Ramos (cell line): ENCODE data around the gene PCNX3.

Experiments used
- in situ Hi-C: fragments of 300-500 bp; cut with MboI; formaldehyde crosslinking; loops from one replicate; pipeline ENCODE4 v1.14.3; 2022; ENCODE audit warnings: low sequenced_read_pairs; ENCODE audit not compliant: unreplicated experiment

PCNX3 gene

DNA sequence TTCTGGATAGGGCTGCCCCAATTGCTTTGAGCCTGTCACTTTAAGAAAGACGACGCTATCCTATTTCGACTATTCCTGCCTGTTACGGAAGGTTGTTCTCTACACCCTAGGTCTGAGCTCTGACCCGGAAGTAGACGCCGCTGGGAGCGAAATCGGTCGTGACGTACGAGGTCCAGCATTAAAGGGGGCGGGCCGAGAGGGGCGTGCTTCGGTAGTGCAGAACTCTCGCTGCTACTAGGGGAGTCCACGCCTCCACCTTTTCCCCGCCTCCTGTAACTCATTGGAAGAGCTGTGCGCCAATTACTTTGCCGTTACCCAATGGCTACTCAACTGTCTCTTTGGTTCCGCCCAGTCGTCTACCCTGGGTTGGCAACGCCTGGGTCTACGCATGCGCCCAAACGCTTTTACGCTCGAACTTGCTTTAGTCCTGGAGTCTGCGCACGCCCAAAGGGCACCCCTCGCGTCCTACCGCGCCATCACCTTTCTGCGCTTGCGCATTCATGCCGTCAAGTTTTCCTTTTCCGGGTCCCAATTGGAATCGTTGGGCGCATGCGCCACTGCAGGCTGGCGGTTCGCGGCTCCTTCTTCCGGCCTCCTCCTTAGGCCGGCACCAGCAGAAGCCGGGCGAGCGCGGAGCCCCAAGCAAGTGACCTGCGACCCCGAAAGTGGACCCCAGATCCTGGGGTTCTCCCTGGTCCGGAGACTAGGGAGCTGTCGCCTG, at the start of gene PCNX3:
PCNX3 (plus strand) TSS at position 548 of the 721 bp plus-strand sequence. CDS start 536 bp downstream, outside the sequence.
- in situ Hi-C loops: no loop called here

DNA sequence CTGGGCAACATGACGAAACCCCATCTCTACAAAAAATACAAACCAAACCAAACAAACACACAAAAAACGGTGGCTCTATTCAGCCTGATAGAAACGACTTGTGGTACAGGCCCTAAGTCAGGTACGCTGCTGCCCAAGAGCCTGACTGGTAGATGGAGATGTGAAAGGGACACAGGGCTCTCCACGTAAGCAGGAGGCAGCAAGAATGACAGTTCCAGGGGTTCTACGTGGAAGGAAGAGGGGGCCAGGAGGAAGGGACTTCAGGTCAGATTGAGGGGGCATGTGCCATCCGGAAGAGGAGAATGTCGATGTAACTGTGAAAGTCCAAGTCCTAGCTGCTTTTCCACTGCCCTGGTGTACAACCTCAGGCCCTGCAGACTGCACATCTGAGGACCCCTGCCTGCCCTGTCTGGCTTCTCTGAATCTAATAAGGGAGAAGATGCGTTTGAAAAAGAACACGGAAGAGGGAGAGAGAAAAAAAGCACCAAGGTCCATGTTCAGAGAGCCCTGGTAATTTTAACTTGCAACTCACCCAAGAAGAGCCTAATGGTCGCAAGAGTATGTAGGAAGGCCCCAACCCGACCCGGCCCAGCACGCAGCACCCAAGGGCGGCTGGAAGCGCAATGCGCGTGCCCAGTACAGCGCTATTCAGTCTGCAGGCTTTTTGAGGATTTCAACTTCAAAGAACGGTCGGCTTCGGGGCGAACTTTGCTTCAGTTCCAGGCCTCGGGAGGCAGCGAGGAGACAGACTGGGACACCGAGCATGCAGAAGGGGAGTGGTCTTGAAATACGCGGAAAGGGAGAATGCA, 46.2 kb upstream of the PCNX3 start:
- in situ Hi-C loops: no loop called here

DNA sequence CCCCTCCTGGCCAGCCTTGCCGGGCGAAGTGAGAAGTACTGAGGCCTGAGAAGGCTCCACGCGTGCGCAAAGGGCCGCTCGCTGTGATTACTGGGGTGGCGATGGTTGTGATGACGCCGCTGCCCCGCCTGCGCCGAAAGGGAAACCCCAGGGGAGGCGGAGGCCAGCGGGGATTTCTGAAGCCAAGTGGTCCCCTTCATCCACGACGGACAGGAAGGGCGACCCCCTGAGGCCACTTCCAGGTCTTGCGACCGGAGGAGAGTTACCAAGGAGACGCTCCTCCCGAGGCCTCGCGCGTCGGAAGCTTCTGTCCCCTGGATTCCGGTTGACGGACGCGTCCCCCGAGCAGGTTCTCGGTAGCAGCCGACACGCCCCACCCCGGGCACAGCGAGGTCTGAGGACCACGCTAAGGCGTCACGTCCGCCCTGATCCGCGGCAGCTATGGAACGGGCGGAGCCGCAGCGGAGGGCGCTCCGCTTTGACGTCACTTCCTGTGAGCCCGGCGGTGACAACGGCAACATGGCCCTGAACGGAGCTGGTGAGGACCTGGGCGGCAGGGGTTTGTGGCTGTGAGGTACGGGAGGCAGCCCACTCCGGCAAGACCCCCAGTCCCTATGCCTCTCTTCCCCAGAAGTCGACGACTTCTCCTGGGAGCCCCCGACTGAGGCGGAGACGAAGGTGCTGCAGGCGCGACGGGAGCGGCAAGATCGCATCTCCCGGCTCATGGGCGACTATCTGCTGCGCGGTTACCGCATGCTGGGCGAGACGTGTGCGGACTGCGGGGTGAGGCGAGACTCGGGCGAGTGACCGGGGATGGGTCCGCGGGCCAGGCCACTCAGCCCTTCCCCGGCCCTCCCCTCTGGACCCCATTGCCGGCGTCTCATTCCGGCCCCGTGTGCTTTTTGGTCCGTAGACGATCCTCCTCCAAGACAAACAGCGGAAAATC, 45.3 kb upstream of the PCNX3 start, which contains the start of gene ZNRD2:
ZNRD2 (plus strand) TSS at position 505 of the 946 bp plus-strand sequence; CDS start at position 520, 15 bp downstream.
- in situ Hi-C loops: no loop called here

DNA sequence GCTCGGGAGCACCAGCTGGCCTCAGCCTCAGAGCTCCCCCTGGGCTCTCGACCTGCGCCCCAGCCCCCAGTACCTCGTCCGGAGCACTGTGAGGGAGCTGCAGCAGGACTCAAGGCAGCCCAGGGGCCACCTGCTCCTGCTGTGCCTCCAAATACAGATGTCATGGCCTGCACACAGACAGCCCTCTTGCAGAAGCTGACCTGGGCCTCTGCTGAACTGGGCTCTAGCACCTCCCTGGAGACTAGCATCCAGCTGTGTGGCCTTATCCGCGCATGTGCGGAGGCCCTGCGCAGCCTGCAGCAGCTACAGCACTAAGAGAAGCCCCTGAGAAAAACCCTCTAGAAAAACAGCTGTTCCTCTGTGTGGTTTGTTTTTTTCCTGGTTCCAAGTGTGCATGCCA, 44.2 kb upstream of the PCNX3 start:
- in situ Hi-C loops: no loop called here

DNA sequence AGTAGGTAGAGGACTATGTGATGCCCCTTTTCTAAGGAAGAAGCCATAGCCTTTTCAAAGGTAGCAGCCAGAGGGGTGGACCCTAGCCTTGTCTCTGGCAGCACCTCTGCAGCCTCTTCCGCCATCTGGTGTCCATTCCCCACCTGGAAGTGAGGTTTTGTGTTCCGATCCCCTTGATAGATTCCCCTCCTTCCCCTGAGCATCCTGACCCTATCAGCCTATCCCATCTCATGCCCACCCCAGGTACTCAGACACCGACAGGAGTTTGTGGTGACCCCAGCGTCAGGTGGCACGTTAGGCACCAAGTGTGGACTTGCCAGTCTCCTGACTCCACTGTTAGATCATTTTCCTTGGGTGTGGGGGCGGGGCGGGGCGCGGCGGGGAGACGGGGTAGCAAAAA, 43.6 kb upstream of the PCNX3 start:
- in situ Hi-C loops: no loop called here

DNA sequence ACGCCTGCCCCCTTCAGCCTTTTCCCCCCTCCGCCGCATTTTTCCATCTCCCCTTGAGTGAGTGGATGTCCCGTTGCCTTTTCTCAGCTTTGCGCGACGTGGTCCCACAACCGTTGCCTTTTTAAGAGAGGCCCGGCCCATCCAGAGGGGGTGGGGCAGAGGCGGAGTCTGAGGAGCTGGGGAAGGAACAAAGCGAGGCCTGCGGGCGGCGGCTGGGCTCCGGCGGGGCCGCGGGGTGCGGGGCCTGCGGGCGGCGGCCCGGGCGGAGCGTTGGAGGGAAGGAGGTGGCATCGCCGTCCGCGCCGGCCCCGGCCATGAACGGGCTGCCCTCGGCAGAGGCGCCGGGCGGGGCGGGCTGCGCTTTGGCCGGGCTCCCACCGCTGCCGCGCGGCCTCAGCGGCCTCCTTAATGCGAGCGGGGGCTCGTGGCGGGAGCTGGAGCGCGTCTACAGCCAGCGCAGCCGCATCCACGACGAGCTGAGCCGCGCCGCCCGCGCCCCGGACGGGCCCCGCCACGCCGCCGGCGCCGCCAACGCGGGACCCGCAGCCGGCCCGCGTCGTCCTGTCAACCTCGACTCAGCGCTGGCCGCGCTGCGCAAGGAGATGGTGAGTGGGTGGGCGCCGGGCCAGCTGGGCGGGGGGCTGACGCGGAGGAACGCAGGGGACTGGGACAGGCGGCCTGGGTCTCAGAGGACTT, 43.1 kb upstream of the PCNX3 start, which contains the start of gene FAM89B:
FAM89B (plus strand) TSS at position 183 of the 696 bp plus-strand sequence; CDS start at position 315, 132 bp downstream.
- in situ Hi-C loops: no loop called here

DNA sequence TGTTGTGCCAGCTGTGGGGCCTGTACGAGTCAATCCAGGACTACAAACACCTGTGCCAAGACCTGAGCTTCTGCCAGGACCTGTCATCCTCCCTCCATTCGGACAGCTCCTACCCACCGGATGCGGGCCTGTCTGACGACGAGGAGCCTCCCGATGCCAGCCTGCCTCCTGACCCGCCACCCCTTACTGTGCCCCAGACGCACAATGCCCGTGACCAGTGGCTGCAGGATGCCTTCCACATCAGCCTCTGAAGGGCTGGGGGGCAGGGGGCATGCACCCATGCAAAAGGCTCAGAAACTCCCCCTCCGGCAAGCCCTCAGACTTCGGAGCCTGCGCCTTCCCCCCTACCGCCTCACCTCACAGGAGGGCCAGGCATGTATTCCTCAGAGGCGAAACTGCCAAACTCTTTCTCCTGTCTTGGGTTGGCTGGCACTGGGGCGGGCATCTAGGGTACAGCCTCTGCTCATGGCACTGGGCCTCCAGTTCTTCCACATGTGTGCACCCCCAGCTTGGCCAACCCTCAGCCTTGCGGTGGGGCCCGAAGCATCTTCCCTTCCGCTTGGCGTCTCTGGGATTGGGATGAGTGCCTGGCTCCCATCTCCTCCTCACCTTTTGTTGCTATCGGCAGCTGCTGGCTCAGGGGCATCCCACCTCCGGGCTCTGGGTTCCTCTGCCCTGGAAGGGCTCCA, 42.0 kb upstream of the PCNX3 start:
- in situ Hi-C loops: no loop called here

DNA sequence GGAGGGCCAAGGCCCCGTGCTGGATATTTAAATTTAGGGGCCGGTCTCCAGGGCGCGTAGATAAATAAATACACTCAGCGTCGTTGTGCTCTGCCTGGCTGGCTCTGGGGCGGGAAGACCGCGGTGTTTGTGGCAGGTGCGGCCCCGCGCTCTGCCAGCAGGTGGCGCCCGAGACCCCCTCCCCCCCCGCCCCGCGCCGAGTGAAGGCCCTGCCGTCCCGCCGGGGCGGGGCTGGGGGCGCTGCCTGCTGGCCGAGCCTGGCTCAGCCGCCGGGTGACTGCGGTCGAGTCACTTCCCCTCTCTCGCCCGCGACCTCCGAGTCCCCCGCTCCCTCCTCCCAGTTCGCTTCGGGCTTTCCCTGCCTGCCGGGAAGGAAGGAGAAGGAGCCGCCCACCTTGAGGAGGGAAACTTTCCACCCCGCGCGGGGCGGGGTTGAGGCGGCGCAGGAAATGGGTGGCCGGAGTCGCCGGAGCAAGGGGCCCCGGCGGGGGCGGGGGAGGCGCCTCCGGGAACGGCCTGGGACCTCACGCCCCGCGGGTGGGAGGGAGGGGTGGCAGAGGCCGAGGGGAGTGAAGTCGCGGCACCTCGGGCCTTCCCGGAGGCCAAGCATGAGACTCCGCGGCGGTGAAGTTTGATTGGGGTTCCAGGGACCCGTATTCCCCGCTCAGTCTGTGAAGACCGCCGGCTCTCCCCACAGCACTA, 41.3 kb upstream of the PCNX3 start:
- in situ Hi-C loops: no loop called here

DNA sequence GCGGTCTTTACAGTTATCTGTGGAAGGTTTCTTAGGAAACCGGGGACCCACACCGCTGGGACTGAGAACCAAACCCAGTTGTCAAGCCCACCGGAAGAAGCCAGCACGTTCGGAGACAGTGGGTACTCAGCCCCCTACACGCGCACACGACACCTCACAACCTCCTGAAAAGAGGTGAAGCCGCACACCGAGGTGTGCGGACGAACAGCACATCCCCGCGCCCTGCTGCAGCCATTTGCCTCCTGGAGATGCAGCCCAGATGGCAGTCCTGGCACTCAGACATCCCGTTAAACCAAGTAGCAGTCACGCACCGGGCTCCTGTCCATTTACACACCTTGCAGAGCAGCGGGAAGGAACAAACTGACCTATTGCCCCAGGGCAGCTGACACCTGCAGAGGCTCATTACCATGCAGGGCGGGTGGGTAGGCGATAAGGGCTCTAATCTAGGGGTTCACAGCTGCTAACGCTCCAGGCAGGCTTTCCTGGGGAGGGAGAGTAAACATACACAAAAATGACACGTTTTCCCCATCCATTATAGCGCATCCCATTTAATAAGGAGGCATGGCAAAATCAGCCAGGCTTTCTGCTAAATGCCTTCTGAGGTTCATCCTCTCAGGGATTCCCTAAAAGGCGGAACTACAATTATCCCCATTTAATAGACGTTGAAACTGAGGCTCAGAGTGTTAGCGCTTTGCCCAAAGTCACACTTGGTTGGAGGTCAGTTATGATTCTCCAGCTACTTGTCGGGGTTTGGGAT, 40.6 kb upstream of the PCNX3 start:
- in situ Hi-C loops: no loop called here

DNA sequence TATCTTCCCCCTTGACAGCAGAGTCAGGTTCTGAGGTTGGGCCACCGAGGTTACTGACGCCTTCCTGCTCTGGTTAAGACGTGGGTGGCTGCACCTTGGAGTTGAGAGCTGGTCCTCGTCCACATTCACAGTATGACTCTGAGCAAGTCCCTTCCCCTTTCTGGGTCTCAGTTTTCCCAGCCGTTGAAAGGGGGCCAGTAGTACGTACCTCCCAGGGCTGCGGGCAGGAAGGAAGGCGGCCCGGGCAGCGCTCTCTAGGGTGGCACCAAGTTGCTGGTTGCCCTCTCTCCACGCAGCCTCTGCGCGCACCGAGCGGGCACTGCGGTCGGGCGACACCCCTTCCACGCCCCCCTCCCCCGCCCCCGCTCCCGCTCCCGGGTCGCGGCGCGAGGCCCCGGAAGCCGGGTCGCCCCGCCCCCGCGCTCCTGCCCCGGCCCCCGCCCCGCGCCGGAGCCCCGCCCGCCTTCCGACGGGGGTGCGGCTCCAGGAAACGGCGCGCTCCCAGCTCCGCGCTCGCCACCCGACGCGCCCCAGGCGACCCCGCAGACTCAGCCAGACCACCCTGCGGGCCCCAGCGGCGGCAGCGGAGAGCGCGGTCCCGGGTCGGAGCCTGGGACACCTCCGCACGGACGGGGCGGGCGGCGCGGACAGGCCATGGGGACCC, 39.9 kb upstream of the PCNX3 start, which contains the start of gene EHBP1L1:
EHBP1L1 (plus strand) TSS at position 486 of the 664 bp plus-strand sequence. CDS start 250 bp downstream, outside the sequence.
- in situ Hi-C loops: no loop called here

DNA sequence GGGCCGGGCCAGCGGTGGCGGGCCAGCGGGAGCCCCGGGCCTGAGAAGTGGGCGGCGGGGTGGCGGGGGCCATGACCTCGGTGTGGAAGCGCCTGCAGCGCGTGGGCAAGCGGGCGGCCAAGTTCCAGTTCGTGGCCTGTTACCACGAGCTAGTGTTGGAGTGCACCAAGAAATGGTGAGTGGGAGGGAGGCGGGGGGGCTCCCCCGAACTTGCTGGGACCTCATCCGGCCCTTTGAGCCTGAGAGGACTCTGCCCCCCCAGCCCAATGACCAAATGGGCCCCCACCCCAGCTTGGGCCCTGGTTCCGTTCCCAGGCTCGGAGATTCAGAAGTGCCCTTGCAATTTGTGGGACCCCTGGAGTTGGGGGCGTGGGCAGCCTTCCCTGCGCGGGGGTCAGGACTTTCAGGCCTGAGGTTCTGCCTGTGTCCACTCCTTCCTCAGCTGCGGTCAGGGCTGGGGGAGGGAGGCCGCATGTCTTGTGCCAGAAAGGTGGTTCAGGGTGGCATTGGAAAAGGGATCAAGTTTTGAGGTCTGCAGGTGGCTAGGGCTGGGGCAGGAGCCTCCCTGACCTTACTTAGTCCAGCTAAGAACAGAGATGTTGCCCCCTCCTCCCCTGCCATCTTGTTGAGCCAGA, 39.2 kb upstream of the PCNX3 start:
- in situ Hi-C loops: no loop called here

DNA sequence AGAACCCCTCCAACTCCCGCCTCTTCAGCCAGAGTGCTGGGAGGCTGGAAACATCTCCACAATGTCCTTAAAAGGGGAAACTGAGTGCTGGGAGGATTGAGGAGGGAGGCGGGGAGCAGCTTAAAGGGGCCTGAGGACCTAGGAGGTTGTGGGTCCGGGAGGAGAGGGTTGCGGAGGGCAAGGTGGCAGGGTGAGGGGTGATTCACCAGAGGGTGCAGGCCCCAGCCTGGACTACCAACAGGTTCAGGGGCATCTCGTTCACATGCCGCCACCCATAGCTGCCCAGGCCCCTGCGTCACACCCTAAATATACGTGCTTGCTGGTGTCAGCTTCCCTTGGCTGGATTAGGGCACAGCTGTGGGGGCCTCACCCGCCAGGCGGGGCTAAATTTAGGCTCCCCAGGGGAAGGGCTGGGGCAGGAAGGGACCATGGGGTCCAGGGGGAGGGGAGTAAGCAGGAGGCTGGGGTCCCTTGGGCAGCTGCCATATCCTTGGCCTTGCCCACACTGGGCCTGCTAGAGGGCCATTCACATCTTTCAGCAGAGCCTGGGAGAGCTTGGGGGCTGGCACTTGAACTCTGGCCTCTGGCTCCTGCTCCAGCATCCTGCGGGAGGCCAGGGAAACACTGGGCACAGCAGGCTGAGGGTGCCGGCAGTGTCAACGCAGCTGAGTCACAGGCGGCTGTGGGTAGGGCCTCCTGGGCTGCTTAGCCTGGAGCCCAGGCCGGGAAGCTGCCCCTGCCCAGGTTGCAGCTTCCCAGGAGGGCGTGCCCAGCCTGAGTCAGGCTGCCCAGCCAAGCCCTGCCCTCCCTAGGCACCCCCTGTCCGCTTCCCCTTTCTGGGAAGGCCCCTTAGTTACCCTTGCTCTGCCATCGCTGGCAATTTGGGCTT, 38.5 kb upstream of the PCNX3 start:
- in situ Hi-C loops: no loop called here

DNA sequence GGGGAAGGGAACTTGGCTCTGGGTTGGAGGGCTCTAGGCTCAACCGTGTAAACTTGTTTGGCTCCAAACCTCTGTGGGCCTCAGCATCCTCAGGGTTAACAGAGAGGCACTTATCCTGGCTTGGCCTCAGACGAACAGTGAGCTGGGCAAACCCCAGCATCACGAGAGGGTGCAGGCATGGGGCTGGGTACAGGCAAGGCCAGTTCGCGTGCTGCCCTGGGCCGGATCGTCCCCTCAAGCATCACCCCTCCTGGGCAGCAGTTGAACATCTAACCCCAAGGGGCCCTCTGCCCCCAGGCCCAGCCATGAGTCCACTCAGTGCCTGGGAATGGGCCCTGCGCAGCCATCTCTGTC, 37.8 kb upstream of the PCNX3 start:
- in situ Hi-C loops: no loop called here

DNA sequence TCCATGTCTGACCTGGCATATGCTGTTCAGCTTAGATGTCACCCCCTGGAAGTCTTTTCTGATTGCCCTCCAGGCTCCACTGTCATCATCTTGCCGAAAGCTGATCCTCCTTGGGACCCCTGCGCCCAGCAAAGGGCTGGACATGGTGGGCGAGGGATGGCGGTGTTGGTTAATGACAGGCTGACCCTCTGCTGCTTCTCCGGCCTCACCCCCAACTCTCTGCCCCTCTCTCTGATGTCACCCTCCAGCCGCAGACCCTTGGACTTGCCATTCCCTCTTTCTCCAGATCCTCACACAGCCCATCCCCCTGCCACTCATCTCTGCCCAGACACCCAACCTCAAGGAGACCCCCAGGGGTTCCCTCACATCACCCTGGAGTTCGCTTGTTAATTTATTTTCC, 37.4 kb upstream of the PCNX3 start:
- in situ Hi-C loops: no loop called here

DNA sequence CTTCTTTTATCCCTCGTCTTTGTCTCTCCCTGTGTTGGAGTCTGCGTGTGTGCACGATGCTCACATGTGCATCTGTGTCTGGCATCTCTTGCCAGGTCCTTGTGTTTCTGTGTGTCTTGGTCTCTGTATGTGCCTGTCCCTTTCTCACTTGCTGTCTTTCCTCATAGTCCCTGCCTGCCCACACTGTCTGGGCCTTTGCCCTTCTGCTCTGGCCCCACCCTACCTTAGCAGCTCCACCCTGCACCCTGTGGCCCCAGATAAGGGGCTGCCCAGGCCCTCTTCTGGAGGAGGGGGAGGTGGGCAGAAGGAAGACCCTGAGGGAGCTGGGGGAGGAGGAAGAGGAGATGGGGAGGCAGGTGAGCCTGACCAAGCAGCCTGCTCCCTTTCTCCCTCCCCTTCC, 36.9 kb upstream of the PCNX3 start:
- in situ Hi-C loops: no loop called here

DNA sequence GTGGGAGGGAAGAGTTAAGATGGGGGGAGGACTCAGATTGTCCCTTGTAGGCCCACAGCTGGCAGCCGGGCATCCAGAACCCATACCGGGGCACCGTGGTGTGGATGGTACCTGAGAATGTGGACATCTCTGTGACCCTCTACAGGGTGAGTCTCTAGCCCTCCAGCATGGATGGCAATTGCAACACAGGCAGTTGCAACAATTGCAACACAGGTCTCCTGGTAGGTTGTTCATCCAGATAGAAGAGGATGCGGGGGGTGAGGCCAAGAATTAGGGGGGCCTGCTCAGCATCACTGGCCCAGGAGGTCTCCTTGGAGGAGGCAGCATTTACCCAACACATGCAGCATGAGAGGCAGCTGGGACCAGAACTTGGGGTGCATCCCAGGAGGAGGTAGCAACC, 36.3 kb upstream of the PCNX3 start:
- in situ Hi-C loops: no loop called here
